EL (cell line): ENCODE results near the gene C1QTNF2.
"Not testable (repeated sequence)": the region's sequence is repeated elsewhere in the genome, so short reads cannot be mapped to it uniquely, and the experiment has no call there.

Experiments used
- DNase-seq: peaks from one replicate; pipeline ENCODE4 v3.0.0-alpha.2; 2016

Gene C1QTNF2

DNA sequence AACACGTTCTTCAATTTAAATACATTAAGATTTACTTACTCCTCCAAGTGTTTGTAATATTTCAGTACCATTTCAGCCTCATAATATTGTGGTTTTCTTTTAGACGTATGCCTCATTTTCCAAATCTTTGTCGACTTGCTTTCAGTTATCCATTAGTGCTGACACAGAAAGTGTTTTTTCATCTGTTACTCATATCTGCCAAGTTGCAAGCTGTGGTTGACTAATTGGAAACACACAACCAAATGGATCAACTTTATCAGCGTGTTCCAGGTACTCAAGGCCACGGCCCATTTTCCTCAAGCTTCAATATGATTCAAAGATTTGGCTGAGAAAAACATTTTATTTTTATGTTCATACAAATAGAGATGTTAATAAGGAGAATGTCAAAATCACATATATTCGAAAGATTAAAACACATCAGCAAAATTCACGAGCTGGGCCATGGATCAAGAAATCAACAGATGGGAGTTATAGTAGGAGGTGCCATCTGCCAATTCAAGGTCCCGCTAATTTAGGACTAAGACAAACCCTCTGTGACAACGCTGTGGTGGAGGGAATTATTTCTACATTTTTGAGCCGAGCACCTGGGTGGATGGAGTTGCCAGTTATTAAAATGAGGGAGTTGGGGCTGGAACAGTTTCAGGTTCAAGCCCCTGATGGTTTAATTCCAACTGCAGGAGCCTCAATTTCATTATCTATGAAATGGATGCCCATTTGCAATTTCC lies 30.9 kb downstream of the C1QTNF2 start:
- no peak for DNase-seq

DNA sequence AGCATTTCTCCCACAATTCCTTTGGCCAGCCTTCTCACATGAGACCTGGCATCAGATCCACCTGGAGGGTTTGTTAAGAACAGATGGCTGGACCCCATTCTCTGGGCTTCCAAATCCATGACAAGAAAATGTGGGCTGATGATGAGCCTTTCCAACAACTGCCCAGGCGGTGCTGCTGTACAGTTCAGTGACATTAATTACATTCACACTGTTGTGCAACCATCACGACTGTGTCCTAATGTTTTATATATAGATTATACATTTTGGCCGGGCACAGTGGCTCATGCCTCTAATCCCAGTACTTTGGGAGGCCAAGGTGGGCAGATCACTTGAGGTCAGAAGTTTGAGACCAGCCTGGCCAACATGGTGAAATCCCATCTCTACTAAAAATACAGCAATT lies 35.7 kb downstream of the C1QTNF2 start:
- not testable (repeated sequence) for DNase-seq

DNA sequence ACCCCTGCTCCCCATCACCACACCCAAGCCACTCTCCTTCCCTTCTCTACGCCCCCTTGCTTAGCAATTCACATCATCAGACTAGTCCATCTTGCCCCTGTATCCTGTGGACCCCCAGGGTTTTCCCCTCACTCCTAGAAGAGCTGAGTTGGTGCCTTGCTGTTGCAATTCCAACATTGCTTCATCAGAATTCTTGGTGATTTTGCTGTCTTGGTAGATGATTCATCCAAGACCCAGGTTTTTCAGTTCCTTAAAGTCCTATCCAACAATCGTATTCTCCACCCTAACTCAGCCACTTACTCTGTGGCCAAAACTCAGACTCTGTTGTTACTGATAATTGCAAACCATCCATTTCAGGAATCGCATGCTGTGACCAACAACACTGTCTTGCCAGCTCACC lies 36.7 kb downstream of the C1QTNF2 start:
- DNase-seq, result peak; percentile 21

DNA sequence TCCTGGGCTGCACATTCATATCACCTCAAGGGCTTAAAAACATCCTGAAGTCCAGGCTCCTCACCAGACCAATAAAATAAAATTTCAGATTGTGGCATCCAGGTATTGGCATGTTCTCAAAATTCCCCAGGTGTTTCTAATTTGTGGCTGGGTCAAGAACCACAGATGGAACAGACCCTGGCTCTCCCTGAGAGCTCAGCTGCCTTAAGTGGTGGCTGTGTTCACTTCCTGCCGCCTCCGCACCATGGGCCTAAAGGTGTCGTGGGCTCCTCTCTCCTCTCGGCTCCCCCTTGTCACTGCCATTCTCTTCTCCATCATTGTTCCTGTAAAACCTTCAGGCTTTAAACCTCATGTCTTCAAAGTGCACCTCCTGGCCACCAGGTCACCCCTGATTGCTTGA lies 40.2 kb downstream of the C1QTNF2 start:
- no peak for DNase-seq

DNA sequence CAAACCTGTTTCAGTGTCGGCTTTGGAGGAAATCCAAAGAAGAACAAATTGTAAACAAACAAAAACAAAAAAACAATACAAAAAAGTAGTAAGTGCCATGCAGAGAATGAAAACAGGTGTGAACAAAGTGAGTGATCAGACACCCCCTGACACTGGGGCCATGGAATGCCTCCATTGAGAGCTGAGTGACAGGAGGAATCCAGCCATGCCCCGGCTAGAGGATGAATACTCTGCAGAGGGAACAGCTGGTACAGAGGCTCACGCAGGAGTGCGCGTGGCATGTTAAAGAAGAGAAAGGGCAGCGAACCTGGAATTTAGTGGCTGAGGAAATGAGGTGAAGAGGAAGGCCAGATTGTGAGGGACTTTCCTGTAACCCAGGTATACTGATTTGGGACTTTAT lies 42.6 kb downstream of the C1QTNF2 start:
- DNase-seq, result no peak

DNA sequence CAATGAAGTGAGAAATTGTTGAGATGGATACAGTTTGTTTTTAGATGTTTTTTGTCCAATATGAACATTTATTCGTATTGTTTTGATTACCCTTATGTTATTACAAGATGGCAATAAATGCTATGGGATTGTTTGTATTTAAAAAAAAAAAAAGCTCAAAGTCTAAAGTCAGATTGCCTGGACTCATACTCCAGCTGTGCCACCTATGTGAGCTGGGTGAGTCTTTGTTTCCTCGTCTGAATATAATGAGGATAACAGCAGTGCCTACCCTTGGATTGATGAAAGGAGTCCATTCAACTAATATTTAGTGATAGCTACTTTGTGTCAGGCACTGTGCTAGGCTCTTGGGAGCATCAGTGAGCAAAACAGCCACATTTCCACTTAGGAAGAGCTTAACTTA lies 43.4 kb downstream of the C1QTNF2 start:
- no peak for DNase-seq

DNA sequence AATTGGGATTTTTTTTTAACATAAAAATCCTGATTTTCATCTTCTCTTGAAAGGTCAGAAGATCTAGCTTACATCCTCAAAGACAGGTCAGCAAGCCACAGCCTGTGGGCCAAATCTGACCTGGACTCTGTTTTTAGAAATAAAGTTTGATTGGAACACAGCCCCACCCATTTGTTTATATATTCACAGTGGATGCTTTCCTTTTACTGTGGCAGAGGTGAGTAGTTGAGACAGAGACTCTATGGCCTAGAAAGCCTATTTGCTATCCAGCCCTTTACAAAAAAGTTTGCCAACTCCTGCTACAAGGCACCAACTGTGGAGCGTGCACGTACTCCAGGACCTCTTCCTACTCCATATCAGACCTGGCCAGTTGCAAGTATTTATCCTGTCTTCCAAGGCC lies 44.7 kb downstream of the C1QTNF2 start:
- no peak for DNase-seq

DNA sequence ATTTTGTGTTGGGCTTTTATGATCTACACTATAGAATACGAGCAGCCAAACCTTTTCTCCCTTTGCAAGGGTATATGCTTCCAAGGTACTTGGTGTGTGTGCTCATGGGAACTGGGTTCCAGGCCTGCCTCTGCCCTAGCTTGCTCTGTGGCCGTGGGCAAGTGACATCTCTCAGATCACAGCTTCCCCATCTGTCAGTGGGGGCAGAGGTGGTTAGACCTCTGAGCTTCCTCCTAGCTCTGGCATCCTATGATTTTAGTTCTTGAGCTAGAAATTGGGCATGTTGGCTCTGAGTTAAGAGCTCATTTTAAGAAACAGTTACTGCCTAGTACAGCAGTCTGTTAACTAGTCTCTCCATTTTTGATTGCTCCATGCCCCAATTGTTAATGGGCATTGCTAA lies 45.5 kb downstream of the C1QTNF2 start:
- no peak for DNase-seq

DNA sequence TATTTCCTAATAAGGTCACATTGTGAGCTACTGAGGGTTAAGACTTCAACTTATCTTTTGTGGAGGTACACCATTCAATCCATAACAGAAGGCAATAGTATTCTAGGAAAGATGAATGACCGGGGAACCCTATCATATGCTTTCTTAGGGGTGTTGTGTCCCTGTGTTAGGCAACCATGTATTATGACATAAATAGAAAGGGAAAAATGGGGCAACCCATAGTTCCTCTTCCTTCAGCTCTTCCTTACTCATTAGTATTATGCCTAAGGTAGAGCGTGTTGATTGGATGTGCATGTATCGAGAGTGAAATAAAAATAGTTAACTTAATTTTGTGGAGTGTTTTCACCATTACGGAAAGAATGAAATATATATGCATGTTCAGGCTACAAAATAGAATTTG lies 52.0 kb downstream of the C1QTNF2 start:
- DNase-seq, result no peak

DNA sequence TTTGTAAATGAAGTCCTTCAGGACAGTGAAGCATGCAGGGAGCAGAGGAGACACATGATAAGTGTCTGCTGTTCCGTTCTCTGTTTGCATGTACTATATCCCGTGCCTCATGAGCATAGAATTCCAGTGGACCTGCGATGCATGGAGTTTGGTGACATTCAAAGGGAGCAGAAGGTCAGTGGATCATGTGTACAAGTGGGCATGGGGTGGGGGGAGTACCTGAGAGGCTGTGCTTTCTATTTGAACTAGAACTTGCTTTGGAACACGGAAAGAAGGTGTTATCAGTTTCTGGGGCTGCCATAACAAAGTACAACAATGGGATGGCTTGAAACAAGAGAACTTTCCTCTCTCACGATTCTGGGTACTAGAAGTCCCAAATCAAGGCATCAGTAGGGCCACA lies 53.0 kb downstream of the C1QTNF2 start:
- DNase-seq, result no peak

DNA sequence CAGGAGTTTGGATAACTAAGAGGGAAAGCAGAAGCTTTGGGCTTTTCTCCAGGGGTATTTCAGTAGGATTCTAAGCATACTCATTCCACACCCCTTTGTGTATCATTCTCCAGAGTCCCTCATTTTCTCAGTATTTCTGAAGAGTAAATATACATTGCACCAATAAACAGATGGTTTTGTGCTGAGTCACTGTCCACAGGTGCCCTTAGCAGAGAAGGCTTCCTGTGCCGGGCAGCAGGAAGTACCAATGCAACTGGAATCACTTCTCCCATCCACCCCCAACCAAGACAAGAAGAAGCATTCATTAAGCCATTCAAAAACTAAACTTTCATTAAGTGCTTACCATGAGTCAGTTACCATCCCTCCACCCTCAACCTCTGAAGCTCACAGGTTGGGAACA lies 54.5 kb downstream of the C1QTNF2 start:
- DNase-seq, result peak; percentile 69

DNA sequence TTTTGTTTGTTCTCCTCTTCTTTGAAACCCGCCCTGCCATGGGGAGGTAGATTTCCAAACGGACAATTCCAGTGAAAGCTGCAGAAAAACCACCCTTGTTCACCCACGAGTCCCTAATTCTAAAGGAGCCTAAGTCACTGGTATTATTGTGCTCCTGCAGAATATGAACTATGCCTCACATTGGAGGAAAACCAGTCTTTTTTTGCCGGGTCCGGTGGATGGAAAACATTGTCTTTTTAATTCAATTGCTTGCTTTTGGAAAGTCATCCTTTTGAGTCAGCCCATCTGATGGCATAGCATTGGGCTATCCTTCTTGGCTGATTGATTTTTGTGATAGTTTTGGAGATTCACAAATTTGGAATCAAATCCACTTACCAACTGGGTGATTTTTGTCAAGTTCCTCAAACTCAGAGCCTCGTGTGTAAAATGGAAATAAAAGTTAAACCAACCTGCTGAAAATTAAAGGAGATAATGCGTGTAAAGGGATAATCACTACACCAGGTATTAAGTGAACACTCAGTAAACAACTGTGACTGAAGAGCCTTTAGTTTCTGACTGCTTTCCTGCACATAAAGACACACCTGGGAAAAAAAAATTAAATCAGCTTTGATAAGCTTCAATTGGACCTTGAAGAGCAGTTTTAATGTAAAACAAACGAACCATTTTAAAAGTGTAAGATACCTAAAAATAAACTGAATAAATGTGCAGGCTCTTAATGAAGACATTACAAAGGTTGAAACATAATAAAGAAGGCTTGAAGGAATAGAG lies 57.3 kb downstream of the C1QTNF2 start:
- no peak for DNase-seq

DNA sequence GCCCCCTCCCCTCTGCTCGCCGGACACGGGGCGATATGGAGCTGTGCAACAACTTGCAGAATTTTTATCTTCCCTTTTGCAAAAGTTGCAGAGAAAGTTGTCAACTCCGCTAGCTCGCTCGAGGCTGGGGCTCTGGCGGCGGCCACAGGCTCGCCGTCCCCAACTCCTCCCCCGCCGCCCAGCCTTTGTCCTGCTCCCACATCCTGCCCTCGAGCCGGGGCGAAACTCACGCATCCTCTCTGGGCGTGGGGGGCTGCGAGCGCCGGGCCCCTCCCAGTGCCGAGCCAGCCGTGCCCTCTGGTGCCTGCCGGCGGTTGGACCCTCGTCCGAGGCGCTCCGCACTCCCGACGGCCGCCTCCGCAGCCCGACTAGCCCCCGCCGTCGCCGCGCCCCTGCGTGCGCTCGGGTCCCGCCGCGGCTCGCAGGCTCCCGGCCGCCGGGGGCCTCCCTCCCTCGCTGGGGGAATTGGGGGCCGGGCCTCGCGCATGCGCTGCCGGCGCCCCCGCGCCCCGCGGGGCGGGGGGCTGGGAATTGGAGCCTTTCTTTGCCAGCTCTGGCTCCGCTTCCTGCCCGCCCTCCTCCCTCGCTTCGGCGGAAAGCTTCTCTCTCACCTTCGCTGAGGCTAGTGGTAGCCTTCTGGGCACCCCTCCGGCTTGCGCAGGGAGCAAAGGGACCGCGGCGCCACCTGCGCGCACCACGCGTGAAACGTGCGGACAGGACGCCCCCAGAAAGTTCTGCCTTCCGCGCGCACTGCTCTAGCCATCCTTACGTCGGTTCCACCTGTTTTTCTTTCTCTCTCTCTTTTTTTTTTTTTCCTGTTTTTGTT lies 58.1 kb downstream of the C1QTNF2 start, which contains the start of gene CCNJL:
Gene CCNJL, minus strand, starts transcription at position 431 of the 826 bp plus-strand sequence. CDS start 641 bp downstream, outside the sequence.
- peak; percentile 52 for DNase-seq

DNA sequence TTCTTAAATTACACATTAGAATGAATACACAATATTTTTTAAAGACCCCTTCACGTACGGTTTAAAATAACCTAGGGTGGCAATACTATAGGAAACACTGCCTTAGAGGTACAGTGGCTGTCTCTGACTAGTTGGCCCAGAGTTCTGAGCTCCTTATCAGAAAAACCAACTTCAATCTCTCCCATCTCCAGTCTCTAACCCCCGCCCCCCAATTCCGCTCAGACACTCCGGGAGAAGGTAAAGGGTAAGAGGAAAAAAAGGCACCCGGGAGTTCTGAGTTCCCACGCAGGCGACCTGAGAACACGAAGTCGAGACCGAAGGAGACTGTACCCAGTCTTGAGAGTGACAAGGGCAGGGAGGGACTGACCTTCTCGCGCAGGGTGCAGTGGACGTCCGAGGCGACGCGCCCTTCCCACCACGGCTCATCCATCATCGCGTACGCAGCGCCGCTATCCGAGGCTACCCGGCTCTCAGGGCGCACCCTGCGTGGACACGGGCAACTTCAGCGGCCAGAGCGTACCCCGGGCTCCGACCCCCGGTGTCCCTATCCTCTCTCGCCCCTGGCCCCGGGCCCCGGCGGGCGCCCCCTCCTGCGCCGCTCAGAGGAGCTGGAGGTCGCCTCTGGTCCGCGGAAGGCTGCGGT lies 58.8 kb downstream of the C1QTNF2 start:
- DNase-seq, result no peak

DNA sequence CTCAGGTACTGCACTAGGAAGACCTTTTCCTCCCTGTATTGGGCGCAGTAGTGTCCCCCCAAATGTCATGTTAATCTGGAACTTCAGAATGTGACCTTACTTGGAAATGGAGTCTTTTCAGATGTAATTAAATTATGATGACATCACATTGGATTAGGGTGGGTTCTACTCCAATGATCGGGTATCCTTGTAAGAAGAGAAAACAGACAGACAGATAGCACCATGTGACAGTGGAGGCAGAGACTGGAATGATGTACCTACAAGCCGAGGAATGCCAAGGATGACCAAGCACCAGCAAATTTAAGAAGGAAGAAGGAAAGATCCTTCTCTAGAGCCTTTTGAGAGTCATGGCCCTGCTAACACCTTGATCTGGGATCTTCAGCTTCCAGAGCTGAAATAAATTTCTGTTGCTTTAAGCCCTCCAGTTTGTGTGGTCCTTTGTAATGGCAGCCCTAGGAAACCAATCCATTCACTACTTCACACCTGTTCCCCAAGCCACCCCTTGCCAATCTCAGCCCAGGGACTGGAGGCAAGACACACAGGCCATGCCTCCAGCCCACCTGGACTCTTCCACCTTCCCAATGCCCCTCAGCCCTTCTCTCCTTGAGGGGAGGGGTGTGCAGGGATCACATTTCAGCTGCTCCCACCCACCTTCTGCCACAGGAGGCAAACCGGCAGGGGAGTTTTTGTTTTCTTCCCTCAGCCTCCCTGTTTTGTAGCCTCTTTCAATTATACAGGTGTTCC lies 59.7 kb downstream of the C1QTNF2 start:
- no peak for DNase-seq

DNA sequence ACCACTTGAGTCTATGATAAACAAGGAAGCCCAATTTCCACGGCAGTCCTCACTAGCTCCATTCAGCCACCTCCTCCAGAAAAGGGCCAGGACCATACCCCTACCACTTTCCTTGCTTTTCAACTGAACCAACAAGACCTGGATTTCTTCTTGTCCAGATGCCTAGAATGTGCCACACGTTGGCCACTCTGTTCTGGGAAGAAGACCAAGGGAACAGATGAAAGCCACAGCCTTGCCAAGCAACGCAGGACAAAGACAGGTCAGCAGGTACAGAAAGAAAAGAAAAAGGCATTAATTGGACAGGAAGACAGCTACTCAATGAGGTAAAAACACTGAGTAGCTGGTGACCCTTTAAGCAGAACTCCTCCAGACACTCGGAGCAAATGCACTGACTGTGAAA lies 60.3 kb downstream of the C1QTNF2 start:
- DNase-seq, result no peak

DNA sequence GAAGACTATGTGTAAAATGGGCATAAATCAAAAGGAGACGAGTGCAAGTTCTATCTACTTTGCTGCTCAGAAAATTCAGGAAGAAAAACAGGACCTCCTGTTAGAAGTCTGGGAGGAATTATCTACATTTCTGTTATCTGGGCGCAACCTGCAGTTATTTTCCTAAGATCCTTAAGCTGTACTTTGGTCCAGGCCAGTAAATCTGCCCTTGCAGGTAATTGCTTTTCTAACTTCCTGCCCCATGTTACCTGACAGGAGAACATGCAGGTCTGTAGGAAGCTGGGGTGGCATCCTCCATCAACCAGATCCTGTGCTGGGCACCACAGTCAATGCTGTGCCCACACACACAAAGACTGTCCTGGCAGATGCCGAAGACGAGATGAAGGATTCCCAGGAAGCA lies 63.7 kb downstream of the C1QTNF2 start:
- DNase-seq, result no peak

DNA sequence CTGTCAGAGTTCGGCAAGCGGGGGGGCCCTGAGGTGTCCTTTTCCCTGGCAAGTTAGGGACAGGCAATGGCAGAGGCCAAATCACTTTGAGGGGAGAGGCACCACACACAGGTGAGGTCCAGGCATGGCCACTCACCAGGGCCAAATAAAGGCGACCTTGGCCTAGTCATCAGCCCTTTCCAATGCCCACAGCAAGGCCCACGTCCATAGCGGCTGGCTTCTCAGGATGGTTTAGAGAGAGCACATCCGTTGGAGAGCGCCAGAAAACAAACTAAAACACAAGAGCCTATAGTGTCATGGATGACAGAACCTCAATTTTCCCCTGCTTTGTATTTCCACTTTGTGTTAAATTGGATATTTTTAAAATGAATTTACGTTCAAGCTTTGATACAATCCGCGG lies 65.1 kb downstream of the C1QTNF2 start:
- DNase-seq, result no peak

DNA sequence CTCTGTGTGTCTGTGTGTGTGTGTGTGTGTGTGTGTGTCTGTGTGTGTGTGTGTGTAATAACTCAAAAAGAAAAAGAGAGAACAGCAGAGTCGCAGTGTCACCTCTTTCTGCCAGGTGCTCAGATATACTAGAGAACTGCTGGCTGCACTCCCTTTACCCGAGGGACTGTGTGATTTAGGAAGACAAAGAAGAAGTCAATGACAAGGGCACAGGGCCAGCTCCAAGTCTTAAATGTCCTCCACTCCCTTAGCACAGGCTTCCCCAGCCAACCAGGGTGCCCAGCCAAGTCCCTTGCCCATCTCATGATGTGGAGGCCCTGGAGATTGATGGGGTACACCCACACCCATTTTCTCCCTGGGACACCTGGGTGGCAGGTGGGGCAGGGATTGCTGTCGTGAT lies 66.7 kb downstream of the C1QTNF2 start:
- DNase-seq, result no peak

DNA sequence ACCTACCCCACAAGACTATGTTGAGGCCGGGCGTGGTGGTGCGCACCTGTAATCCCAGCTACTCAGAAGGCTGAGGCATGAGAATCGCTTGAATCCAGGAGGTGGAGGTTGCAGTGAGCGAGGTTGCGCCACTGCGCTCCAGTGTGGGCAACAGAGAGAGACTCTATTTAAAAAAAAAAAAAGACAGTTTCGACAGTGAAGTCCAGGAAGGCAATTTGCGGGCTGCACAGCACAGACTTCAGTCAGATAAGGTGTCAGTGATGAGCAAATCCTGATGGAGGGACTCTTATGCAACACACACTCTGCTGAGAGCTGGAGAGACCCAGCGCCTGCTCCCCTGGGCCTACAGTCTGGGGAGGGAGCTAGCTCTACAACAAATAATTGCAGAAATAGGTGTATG lies 72.2 kb downstream of the C1QTNF2 start:
- DNase-seq, result no peak

DNA sequence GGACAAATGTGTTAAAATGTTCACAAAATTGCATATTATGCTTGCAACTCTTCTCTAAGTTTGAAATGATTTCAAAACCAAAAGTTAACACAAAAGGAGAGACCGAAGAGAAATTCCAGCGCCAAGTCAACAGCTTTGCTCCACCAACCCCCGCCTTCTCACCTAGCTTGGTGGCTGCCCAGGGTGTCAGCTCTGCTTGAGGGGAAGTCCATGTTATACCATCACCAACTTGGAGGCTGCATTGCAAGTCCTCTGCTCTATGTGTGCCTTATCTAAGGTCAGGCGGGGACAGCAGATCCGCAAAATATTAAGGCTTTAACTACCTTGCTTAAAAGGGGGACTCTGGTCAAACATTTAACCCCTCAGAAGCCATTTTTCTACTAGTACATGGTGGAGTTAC lies 72.7 kb downstream of the C1QTNF2 start:
- DNase-seq, result no peak
